COR-L47 (cell line): ENCODE data around the gene PCDHB11.
"Not testable (repeated sequence)": the region's sequence is repeated elsewhere in the genome, so short reads cannot be mapped to it uniquely, and the experiment has no call there.

Experiments used
- DNase-seq: peaks from one replicate; lab custom pipeline; 2025; lab: John Stamatoyannopoulos, UW

Gene PCDHB11

DNA sequence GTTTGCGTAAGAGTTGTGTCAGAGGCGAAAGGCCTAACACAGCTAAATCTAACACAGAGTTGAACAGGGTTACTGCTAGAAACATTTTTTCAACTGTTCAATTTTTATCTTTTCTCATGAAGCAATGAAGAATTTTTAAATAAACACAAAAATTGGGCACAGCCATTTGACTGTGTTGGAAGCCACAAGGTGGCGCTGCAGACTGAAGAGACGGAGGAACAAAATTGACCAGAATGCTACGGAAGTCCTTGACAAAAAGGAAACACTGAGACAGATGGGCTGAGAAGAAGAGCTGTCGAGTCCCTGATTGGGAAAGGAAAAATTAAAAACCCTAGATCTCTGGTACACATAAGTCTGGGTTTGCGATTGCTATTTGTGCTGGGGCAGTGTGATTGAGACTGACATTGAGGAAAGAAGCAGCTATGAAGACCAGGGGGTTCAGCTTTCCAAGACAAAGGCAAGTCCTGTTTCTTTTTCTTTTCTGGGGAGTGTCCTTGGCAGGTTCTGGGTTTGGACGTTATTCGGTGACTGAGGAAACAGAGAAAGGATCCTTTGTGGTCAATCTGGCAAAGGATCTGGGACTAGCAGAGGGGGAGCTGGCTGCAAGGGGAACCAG, 12.4 kb upstream of the PCDHB11 start, which contains the start of gene PCDHB9:
TSS of gene PCDHB9 (plus strand) at position 265 of the 616 bp plus-strand sequence. CDS start at position 423, 158 bp downstream.
- peak; percentile 63 for DNase-seq

DNA sequence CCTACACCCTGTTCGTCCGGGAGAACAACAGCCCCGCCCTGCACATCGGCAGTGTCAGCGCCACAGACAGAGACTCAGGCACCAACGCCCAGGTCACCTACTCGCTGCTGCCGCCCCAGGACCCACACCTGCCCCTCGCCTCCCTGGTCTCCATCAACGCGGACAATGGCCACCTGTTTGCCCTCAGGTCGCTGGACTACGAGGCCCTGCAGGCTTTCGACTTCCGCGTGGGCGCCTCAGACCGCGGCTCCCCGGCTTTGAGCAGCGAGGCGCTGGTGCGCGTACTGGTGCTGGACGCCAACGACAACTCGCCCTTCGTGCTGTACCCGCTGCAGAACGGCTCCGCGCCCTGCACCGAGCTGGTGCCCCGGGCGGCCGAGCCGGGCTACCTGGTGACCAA, 10.7 kb upstream of the PCDHB11 start:
- DNase-seq, result not testable (repeated sequence)

DNA sequence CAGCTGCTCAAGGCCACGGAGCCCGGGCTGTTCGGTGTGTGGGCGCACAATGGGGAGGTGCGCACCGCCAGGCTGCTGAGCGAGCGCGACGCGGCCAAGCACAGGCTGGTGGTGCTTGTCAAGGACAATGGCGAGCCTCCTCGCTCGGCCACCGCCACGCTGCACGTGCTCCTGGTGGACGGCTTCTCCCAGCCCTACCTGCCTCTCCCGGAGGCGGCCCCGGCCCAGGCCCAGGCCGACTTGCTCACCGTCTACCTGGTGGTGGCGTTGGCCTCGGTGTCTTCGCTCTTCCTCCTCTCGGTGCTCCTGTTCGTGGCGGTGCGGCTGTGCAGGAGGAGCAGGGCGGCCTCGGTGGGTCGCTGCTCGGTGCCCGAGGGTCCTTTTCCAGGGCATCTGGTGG, 10.3 kb upstream of the PCDHB11 start:
- DNase-seq, result not testable (repeated sequence)

DNA sequence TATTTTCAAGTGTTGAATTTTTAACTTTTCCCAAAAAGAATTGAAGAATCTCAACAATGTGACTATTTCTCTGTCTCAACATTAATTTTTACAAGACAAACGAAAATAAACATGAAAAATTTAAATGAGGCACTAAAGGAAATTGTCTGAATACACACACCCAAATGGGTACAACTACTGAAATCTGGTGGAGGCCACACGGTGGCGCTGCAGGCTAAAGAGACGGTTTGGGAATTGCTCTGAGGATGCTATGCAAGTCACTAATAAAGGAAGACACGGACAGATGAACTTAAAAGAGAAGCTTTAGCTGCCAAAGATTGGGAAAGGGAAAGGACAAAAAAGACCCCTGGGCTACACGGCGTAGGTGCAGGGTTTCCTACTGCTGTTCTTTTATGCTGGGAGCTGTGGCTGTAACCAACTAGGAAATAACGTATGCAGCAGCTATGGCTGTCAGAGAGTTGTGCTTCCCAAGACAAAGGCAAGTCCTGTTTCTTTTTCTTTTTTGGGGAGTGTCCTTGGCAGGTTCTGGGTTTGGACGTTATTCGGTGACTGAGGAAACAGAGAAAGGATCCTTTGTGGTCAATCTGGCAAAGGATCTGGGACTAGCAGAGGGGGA, 7.2 kb upstream of the PCDHB11 start, which contains the start of gene PCDHB10:
TSS of gene PCDHB10 (plus strand) at position 244 of the 616 bp plus-strand sequence. CDS start at position 444, 200 bp downstream.
- DNase-seq, result peak; percentile 53

DNA sequence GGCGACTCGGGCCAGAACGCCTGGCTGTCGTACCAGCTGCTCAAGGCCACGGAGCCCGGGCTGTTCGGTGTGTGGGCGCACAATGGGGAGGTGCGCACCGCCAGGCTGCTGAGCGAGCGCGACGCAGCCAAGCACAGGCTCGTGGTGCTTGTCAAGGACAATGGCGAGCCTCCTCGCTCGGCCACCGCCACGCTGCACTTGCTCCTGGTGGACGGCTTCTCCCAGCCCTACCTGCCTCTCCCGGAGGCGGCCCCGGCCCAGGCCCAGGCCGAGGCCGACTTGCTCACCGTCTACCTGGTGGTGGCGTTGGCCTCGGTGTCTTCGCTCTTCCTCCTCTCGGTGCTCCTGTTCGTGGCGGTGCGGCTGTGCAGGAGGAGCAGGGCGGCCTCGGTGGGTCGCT, 5.1 kb upstream of the PCDHB11 start:
- not testable (repeated sequence) for DNase-seq

DNA sequence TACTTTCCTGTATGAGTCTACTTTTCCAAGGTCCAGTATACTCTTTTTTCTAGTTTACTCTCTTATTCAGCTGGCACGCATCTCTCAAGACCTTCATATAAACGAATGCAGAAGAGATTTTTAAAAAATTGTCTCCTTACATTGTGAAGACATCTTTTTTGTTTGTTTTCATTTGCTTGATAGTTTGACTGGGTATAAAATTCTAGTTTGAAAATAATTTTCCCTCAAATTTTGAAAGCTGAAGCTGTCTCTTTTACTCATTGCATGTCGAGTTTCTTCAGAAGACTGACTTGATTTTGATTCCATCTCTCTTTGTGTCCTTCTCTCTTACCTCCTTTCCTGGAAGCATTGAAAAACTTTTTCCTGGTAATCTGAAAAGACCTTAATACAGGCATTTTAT, 3.1 kb upstream of the PCDHB11 start:
- DNase-seq, result no peak

DNA sequence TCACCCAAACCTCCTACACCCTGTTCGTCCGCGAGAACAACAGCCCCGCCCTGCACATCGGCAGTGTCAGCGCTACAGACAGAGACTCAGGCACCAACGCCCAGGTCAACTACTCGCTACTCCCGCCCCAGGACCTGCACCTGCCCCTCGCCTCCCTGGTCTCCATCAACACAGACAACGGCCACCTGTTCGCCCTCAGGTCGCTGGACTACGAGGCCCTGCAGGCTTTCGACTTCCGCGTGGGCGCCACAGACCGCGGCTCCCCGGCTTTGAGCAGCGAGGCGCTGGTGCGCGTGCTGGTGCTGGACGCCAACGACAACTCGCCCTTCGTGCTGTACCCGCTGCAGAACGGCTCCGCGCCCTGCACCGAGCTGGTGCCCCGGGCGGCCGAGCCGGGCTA, 1.7 kb downstream of the PCDHB11 start:
- not testable (repeated sequence) for DNase-seq

DNA sequence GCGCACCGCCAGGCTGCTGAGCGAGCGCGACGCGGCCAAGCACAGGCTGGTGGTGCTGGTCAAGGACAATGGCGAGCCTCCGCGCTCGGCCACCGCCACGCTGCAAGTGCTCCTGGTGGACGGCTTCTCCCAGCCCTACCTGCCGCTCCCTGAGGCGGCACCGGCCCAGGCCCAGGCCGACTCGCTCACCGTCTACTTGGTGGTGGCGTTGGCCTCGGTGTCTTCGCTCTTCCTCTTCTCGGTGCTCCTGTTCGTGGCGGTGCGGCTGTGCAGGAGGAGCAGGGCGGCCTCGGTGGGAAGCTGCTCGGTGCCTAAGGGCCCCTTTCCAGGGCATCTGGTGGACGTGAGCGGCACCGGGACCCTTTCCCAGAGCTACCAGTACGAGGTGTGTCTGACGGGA, 2.2 kb downstream of the PCDHB11 start:
- DNase-seq, result not testable (repeated sequence)

DNA sequence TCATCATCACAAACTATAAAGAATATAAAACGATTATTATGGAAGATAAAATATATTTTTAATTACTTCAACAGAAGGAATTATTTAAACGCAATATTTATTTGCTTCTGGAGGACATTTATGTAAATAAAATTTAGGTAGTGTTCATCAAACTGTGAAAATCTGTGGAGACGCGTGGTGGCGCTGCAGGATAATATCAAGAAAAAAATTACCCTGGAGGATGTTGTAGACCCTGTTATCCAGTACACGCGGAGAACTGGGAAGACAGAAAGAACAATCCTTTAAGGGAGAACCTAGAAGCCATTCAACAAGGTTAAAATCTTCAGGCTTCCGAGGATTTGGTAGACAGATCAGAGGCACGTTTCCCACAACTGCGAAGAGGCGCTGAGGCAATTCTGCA, 9.1 kb downstream of the PCDHB11 start, which contains the start of gene PCDHB12:
TSS of gene PCDHB12 (plus strand) at position 242 of the 400 bp plus-strand sequence. CDS start 189 bp downstream, outside the sequence.
- DNase-seq, result peak; percentile 59

DNA sequence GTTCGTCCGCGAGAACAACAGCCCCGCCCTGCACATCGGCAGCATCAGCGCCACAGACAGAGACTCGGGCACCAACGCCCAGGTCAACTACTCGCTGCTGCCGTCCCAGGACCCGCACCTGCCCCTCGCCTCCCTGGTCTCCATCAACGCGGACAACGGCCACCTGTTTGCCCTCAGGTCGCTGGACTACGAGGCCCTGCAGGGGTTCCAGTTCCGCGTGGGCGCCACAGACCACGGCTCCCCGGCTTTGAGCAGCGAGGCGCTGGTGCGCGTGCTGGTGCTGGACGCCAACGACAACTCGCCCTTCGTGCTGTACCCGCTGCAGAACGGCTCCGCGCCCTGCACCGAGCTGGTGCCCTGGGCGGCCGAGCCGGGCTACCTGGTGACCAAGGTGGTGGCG, 10.9 kb downstream of the PCDHB11 start:
- not testable (repeated sequence) for DNase-seq

DNA sequence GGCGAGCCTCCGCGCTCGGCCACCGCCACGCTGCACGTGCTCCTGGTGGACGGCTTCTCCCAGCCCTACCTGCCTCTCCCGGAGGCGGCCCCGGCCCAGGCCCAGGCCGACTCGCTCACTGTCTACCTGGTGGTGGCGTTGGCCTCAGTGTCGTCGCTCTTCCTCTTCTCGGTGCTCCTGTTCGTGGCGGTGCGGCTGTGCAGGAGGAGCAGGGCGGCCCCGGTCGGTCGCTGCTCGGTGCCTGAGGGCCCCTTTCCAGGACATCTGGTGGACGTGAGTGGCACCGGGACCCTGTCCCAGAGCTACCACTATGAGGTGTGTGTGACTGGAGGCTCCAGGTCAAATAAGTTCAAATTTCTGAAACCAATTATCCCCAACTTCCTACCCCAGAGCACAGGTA, 11.4 kb downstream of the PCDHB11 start:
- not testable (repeated sequence) for DNase-seq

DNA sequence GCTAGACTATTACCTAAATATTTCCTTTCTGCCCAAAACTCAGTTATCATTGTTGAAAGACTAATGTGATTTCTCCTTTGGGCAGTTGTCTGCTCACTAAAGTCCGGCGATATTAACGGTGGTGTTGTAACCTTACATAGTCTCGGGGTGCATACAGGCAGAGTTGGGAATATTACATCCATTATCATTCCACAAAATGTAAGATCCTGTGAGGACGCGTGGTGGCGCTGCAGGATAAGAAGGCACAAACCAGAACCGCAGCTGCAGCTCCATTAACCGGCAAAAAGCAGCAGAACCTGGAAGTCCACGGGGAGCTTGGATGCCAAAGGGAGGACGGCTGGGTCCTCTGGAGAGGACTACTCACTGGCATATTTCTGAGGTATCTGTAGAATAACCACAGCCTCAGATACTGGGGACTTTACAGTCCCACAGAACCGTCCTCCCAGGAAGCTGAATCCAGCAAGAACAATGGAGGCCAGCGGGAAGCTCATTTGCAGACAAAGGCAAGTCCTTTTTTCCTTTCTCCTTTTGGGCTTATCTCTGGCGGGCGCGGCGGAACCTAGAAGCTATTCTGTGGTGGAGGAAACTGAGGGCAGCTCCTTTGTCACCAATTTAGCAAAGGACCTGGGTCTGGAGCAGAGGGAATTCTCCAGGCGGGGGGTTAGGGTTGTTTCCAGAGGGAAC, 14.4 kb downstream of the PCDHB11 start, which contains the start of gene PCDHB13:
TSS of gene PCDHB13 (plus strand) at position 264 of the 684 bp plus-strand sequence. CDS start at position 469, 205 bp downstream.
- peak; percentile 2 for DNase-seq

DNA sequence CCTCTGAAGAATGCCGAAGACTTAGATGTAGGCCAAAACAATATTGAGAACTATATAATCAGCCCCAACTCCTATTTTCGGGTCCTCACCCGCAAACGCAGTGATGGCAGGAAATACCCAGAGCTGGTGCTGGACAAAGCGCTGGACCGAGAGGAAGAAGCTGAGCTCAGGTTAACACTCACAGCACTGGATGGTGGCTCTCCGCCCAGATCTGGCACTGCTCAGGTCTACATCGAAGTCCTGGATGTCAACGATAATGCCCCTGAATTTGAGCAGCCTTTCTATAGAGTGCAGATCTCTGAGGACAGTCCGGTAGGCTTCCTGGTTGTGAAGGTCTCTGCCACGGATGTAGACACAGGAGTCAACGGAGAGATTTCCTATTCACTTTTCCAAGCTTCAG, 15.2 kb downstream of the PCDHB11 start:
- not testable (repeated sequence) for DNase-seq

DNA sequence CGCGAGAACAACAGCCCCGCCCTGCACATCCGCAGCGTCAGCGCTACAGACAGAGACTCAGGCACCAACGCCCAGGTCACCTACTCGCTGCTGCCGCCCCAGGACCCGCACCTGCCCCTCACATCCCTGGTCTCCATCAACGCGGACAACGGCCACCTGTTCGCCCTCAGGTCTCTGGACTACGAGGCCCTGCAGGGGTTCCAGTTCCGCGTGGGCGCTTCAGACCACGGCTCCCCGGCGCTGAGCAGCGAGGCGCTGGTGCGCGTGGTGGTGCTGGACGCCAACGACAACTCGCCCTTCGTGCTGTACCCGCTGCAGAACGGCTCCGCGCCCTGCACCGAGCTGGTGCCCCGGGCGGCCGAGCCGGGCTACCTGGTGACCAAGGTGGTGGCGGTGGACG, 16.1 kb downstream of the PCDHB11 start:
- not testable (repeated sequence) for DNase-seq

DNA sequence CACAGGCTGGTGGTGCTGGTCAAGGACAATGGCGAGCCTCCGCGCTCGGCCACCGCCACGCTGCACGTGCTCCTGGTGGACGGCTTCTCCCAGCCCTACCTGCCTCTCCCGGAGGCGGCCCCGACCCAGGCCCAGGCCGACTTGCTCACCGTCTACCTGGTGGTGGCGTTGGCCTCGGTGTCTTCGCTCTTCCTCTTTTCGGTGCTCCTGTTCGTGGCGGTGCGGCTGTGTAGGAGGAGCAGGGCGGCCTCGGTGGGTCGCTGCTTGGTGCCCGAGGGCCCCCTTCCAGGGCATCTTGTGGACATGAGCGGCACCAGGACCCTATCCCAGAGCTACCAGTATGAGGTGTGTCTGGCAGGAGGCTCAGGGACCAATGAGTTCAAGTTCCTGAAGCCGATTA, 16.6 kb downstream of the PCDHB11 start:
- DNase-seq, result not testable (repeated sequence)

DNA sequence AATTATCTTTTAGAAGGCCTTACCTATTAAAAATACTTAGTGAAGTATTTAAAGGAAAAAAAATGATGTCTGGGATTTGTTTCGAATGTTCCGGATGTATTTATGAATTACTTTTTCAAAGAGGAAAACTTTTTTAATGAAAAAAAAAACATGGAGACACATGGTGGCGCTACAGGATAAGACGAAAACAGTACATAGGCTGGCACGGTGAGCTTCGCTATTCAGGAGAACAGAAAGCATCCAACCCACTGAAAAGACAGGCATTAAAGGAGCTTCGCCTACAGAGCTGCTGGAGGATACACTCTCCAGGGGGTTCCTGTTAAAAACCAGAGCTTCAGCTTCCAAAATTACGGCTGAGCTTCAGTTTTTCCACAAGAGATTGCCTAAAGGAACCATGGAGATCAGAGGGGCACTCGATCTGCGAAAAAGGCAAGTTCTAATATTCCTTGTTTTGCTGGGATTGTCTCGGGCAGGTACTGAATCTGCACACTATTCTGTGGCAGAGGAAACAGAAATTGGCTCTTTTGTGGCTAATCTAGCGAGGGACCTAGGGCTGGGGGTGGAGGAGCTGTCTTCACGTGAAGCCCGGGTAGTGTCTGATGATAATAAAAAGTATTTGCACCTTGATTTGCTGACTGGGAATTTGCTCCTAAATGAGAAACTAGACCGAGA, 23.8 kb downstream of the PCDHB11 start, which contains the start of gene PCDHB14:
TSS of gene PCDHB14 (plus strand) at position 232 of the 672 bp plus-strand sequence. CDS start at position 395, 163 bp downstream.
- peak; percentile 44 for DNase-seq

DNA sequence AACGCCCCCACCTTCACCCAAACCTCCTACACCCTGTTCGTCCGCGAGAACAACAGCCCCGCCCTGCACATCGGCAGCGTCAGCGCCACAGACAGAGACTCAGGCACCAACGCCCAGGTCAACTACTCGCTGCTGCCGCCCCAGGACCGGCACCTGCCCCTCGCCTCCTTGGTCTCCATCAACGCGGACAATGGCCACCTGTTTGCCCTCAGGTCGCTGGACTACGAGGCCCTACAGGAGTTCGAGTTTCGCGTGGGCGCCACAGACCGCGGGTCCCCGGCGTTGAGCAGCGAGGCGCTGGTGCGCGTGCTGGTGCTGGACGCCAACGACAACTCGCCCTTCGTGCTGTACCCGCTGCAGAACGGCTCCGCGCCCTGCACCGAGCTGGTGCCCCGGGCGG, 25.4 kb downstream of the PCDHB11 start:
- not testable (repeated sequence) for DNase-seq

DNA sequence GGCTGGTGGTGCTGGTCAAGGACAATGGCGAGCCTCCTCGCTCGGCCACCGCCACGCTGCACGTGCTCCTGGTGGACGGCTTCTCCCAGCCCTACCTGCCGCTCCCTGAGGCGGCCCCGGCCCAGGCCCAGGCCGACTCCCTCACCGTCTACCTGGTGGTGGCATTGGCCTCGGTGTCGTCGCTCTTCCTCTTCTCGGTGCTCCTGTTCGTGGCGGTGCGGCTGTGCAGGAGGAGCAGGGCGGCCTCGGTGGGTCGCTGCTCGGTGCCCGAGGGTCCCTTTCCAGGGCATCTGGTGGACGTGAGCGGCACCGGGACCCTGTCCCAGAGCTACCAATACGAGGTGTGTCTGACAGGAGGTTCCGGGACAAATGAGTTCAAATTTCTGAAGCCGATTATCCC, 26.0 kb downstream of the PCDHB11 start:
- not testable (repeated sequence) for DNase-seq

DNA sequence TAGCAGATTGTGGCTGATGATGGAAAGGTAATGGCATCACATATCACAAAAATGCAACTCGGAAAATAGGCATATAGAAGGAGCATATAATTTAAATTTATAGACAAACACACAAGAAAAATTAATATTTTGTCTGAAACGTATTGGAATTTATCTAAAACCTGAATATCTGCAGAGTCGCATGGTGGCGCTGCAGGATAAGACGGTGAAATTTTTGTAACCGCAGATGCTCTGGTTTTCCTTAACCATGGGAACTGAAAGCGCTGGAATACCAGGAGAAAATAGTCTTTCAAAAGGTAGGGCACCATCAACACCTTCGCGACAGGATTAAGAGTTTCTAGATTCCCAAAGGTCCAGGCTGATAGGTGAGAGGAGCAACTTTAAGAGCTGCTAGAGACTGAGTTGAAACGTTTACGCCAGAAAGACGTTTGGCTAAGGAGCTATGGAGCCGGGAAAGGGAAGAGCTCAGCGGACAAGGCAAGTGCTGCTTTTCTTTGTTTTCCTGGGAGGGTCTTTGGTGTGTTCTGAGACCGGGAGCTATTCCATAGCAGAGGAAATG, 34.8 kb downstream of the PCDHB11 start:
- peak; percentile 55 for DNase-seq

DNA sequence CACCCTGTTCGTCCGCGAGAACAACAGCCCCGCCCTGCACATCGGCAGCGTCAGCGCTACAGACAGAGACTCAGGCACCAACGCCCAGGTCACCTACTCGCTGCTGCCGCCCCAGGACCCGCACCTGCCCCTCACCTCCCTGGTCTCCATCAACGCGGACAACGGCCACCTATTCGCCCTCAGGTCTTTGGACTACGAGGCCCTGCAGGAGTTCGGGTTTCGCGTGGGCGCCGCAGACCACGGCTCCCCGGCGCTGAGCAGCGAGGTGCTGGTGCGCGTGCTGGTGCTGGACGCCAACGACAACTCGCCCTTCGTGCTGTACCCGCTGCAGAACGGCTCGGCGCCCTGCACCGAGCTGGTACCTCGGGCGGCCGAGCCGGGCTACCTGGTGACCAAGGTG, 36.5 kb downstream of the PCDHB11 start:
- not testable (repeated sequence) for DNase-seq

DNA sequence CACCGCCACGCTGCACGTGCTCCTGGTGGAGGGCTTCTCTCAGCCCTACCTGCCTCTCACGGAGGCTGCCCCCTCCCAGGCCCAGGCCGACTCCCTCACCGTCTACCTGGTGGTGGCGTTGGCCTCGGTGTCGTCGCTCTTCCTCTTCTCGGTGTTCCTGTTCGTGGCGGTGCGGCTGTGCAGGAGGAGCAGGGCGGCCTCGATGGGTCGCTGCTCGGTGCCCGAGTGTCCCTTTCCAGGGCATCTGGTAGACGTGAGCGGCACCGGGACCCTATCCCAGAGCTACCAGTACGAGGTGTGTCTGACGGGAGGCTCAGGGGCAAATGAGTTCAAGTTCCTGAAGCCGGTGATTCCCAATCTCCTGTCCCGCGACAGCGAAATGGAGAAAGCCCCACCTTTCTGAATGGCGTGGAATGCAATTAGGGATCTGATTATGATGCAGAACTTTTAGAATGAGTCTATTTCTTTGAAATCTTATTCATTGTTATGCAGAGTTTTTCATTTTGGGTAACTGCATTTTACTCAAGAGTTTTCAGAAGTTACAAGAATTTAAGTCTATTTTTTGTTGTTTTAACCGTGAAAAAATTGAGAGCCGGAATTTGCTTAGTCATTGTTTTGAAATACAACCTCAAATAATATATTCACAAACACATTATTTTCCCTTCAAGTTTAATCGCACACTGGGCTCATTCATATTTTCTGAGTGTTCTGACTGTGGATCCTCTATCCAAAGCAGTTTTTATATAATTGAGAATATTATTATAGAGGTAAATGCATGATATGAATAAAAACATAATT, 37.3 kb downstream of the PCDHB11 start:
- no peak for DNase-seq
